ENCODE data around the gene MZB1. TPM values are rescaled to one million over a fixed set of nuclear protein-coding genes. Genes with fewer than 3 reads are reported as not detected.

MZB1 gene
- total and polyA plus RNA-seq, 2 of the 13 experiments (the other 11 are each of a cell fraction or from before 2014, with no cell fraction given) = 0.31 to 0.40 TPM

DNA sequence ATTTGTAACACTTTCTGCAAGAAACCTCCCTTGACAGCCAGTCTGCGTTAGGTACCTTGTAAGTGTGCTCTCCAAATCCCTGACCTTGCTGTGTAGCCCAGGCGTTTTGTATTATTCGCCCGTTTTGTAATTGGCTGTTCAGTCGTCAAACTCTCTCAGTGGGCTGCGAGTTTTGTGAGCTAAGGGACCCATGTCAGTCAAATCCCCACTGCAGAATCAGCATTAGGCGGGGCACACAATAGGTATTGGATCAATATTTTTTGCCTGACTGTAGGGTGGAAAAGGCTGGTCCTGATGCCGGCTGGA lies 48.9 kb upstream of the MZB1 start (continued):
- TF ChIP-seq, protein P1, sequence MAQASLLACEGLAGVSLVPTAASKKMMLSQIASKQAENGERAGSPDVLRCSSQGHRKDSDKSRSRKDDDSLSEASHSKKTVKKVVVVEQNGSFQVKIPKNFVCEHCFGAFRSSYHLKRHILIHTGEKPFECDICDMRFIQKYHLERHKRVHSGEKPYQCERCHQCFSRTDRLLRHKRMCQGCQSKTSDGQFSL (CRISPR knock-in tag; IDR thresholded peaks at IDR 0.05) = no peak
- TF ChIP-seq, protein P2, sequence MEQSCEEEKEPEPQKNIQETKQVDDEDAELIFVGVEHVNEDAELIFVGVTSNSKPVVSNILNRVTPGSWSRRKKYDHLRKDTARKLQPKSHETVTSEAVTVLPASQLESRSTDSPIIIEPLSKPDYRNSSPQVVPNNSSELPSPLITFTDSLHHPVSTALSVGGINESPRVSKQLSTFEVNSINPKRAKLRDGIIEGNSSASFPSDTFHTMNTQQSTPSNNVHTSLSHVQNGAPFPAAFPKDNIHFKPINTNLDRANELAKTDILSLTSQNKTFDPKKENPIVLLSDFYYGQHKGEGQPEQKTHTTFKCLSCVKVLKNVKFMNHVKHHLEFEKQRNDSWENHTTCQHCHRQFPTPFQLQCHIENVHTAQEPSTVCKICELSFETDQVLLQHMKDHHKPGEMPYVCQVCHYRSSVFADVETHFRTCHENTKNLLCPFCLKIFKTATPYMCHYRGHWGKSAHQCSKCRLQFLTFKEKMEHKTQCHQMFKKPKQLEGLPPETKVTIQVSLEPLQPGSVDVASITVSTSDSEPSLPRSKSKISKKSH (CRISPR knock-in tag; IDR thresholded peaks at IDR 0.05; ENCODE audit: borderline replicate concordance) = no peak
- TF ChIP-seq MAZ (IDR thresholded peaks at IDR 0.05; ENCODE audit: borderline replicate concordance, low read depth, low read length) = no peak
- TF ChIP-seq MAZ (CRISPR knock-in tag; IDR thresholded peaks at IDR 0.05; ENCODE audit: low read depth) = no peak
- no peak for TF ChIP-seq PAWR (CRISPR knock-in tag; IDR thresholded peaks at IDR 0.05; ENCODE audit: borderline replicate concordance)
- TF ChIP-seq MED8 (CRISPR knock-in tag; IDR thresholded peaks at IDR 0.05; ENCODE audit: insufficient replicate concordance) = no peak
- no peak for TF ChIP-seq TAF15 (IDR thresholded peaks at IDR 0.05; ENCODE audit: low read depth, low read length, poor library complexity, severe bottlenecking)
- TF ChIP-seq, protein P3, sequence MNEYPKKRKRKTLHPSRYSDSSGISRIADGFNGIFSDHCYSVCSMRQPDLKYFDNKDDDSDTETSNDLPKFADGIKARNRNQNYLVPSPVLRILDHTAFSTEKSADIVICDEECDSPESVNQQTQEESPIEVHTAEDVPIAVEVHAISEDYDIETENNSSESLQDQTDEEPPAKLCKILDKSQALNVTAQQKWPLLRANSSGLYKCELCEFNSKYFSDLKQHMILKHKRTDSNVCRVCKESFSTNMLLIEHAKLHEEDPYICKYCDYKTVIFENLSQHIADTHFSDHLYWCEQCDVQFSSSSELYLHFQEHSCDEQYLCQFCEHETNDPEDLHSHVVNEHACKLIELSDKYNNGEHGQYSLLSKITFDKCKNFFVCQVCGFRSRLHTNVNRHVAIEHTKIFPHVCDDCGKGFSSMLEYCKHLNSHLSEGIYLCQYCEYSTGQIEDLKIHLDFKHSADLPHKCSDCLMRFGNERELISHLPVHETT (CRISPR knock-in tag; conservative IDR thresholded peaks at IDR 0.05) = no peak
- TF ChIP-seq, protein P4, sequence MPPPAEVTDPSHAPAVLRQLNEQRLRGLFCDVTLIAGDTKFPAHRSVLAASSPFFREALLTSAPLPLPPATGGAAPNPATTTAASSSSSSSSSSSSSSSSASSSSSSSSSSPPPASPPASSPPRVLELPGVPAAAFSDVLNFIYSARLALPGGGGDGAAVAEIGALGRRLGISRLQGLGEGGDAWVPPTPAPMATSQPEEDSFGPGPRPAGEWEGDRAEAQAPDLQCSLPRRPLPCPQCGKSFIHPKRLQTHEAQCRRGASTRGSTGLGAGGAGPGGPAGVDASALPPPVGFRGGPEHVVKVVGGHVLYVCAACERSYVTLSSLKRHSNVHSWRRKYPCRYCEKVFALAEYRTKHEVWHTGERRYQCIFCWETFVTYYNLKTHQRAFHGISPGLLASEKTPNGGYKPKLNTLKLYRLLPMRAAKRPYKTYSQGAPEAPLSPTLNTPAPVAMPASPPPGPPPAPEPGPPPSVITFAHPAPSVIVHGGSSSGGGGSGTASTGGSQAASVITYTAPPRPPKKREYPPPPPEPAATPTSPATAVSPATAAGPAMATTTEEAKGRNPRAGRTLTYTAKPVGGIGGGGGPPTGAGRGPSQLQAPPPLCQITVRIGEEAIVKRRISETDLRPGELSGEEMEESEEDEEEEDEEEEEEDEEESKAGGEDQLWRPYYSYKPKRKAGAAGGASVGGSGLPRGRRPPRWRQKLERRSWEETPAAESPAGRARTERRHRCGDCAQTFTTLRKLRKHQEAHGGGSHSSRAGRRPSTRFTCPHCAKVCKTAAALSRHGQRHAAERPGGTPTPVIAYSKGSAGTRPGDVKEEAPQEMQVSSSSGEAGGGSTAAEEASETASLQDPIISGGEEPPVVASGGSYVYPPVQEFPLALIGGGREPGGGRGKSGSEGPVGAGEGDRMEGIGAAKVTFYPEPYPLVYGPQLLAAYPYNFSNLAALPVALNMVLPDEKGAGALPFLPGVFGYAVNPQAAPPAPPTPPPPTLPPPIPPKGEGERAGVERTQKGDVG (CRISPR knock-in tag; IDR thresholded peaks at IDR 0.05; ENCODE audit: borderline replicate concordance) = no peak
- TF ChIP-seq SSRP1 (CRISPR knock-in tag; IDR thresholded peaks at IDR 0.05) = no peak
- no peak for TF ChIP-seq ZNF292 (CRISPR knock-in tag; IDR thresholded peaks at IDR 0.05; ENCODE audit: borderline replicate concordance, low read depth)
- no peak for TF ChIP-seq PLRG1 (conservative IDR thresholded peaks at IDR 0.05)
- TF ChIP-seq ESRRA (CRISPR knock-in tag; IDR thresholded peaks at IDR 0.05; ENCODE audit: low read depth) = 0 out of 2 replicates have a peak, but pooled peaks have one; percentile 5
- TF ChIP-seq KLF12 (CRISPR knock-in tag; IDR thresholded peaks at IDR 0.05; ENCODE audit: borderline replicate concordance) = no peak
- TF ChIP-seq BCL6 (CRISPR knock-in tag; IDR thresholded peaks at IDR 0.05) = 0 out of 2 replicates have a peak, but pooled peaks have one; percentile 3
- TF ChIP-seq, protein P5, sequence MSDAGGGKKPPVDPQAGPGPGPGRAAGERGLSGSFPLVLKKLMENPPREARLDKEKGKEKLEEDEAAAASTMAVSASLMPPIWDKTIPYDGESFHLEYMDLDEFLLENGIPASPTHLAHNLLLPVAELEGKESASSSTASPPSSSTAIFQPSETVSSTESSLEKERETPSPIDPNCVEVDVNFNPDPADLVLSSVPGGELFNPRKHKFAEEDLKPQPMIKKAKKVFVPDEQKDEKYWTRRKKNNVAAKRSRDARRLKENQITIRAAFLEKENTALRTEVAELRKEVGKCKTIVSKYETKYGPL (CRISPR knock-in tag; IDR thresholded peaks at IDR 0.05) = no peak
- no peak for TF ChIP-seq NR2F6 (IDR thresholded peaks at IDR 0.05)
- no peak for TF ChIP-seq NR2F6 (CRISPR knock-in tag; IDR thresholded peaks at IDR 0.05)
- TF ChIP-seq, protein P6, sequence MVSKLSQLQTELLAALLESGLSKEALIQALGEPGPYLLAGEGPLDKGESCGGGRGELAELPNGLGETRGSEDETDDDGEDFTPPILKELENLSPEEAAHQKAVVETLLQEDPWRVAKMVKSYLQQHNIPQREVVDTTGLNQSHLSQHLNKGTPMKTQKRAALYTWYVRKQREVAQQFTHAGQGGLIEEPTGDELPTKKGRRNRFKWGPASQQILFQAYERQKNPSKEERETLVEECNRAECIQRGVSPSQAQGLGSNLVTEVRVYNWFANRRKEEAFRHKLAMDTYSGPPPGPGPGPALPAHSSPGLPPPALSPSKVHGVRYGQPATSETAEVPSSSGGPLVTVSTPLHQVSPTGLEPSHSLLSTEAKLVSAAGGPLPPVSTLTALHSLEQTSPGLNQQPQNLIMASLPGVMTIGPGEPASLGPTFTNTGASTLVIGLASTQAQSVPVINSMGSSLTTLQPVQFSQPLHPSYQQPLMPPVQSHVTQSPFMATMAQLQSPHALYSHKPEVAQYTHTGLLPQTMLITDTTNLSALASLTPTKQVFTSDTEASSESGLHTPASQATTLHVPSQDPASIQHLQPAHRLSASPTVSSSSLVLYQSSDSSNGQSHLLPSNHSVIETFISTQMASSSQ (IDR thresholded peaks at IDR 0.05; ENCODE audit: low read depth) = no peak
- TF ChIP-seq, protein P6 (CRISPR knock-in tag; IDR thresholded peaks at IDR 0.05; ENCODE audit: borderline replicate concordance) = no peak
